Measurements from ENCODE around the gene TLE6. TPM values are rescaled to one million over a fixed set of nuclear protein-coding genes. Genes with fewer than 3 reads are reported as not detected.

The TLE6 gene
- total and polyA plus RNA-seq, 10 of the 15 experiments (the other 5 are each of a cell fraction or from before 2014, with no cell fraction given), result 2.7 to 13.8 (median 6.4) TPM

DNA sequence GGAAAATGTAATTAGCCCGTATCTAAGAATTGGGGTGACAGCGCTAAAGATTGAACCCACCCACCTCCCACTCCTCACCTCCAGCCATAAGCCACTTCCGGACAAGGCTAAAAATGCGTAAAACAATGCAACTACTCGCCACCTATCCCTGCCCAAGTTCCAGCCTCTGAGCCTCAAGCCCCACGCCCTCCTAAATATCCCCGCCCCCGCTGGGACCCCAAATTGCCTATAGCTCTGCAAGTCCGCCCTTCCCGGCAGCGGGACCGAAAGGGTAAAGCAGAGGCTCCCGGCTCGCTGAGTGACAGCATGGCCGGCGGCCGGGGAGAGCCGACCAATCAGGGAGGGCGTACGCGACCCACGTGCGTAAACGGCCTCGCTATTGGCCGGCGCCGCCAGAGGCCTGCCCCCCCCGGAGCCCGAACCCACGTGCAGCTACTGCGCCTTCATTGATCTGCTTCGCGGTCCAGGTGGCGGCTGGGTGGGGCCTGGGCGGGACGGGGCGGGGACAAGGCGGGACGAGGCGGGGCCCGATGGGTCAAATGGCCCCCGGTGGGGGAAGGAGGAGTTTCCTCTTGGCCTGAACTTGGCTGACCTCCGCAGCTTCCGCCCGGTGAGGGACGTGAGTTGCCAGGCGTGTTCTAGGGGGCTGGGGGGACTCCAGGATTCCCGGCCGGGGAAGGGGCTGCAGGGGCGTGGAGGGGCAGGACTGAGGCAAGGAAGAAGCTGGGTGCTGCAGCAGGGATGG, at the start of gene TLE6 (continued):
- peak; percentile 71; the same call in 1 of the 2 replicates for TF ChIP-seq GATAD2B (conservative IDR thresholded peaks at IDR 0.05; ENCODE audit: low read depth)
- TF ChIP-seq JUNB (IDR thresholded peaks at IDR 0.05), result no peak
- TF ChIP-seq EGR1 (IDR thresholded peaks at IDR 0.05; ENCODE audit: borderline replicate concordance in 1 of 2, low read depth in 2 of 2, low read length in 2 of 2), result peak in 1 of 2 experiments; percentile 20; a peak in 1 of 3 replicates
- 0 out of 2 replicates have a peak, but pooled peaks have one; percentile 8 for TF ChIP-seq RUNX3 (IDR thresholded peaks at IDR 0.05; ENCODE audit: low read length)
- TF ChIP-seq DPF2 (IDR thresholded peaks at IDR 0.05), result peak; percentile 88
- TF ChIP-seq, protein P1, sequence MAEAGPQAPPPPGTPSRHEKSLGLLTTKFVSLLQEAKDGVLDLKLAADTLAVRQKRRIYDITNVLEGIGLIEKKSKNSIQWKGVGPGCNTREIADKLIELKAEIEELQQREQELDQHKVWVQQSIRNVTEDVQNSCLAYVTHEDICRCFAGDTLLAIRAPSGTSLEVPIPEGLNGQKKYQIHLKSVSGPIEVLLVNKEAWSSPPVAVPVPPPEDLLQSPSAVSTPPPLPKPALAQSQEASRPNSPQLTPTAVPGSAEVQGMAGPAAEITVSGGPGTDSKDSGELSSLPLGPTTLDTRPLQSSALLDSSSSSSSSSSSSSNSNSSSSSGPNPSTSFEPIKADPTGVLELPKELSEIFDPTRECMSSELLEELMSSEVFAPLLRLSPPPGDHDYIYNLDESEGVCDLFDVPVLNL (IDR thresholded peaks at IDR 0.05; ENCODE audit: low read depth, low read length), result no peak
- TF ChIP-seq MEF2A (IDR thresholded peaks at IDR 0.05; ENCODE audit: insufficient read depth, low read depth, low read length), result no peak
- peak; percentile 90 for TF ChIP-seq MXI1 (IDR thresholded peaks at IDR 0.05; ENCODE audit: low read depth, low read length)
- no peak for TF ChIP-seq MTA3 (IDR thresholded peaks at IDR 0.05; ENCODE audit: borderline replicate concordance, low read length)
- no peak for TF ChIP-seq TCF3 (IDR thresholded peaks at IDR 0.05; ENCODE audit: borderline replicate concordance, insufficient read depth, low read depth, low read length)
- no peak for TF ChIP-seq KDM1A (IDR thresholded peaks at IDR 0.05; ENCODE audit: borderline replicate concordance)
- no peak for TF ChIP-seq SMARCA5 (IDR thresholded peaks at IDR 0.05)
- peak; percentile 44 for TF ChIP-seq FOS (IDR thresholded peaks at IDR 0.05; ENCODE audit: borderline replicate concordance, extremely low read depth, insufficient read length)
- TF ChIP-seq MTA2 (IDR thresholded peaks at IDR 0.05; ENCODE audit: low read depth), result no peak
- TF ChIP-seq, protein P2, sequence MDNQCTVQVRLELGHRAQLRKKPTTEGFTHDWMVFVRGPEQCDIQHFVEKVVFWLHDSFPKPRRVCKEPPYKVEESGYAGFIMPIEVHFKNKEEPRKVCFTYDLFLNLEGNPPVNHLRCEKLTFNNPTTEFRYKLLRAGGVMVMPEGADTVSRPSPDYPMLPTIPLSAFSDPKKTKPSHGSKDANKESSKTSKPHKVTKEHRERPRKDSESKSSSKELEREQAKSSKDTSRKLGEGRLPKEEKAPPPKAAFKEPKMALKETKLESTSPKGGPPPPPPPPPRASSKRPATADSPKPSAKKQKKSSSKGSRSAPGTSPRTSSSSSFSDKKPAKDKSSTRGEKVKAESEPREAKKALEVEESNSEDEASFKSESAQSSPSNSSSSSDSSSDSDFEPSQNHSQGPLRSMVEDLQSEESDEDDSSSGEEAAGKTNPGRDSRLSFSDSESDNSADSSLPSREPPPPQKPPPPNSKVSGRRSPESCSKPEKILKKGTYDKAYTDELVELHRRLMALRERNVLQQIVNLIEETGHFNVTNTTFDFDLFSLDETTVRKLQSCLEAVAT (IDR thresholded peaks at IDR 0.05), result no peak
- TF ChIP-seq POU2F2 (IDR thresholded peaks at IDR 0.05; ENCODE audit: borderline replicate concordance, low read depth, low read length), result no peak
- no peak for TF ChIP-seq KLF5 (IDR thresholded peaks at IDR 0.05; ENCODE audit: partially characterized antibody)
- TF ChIP-seq MYB (IDR thresholded peaks at IDR 0.05; ENCODE audit: borderline replicate concordance, low read depth, low read length), result no peak
- TF ChIP-seq, protein P3, sequence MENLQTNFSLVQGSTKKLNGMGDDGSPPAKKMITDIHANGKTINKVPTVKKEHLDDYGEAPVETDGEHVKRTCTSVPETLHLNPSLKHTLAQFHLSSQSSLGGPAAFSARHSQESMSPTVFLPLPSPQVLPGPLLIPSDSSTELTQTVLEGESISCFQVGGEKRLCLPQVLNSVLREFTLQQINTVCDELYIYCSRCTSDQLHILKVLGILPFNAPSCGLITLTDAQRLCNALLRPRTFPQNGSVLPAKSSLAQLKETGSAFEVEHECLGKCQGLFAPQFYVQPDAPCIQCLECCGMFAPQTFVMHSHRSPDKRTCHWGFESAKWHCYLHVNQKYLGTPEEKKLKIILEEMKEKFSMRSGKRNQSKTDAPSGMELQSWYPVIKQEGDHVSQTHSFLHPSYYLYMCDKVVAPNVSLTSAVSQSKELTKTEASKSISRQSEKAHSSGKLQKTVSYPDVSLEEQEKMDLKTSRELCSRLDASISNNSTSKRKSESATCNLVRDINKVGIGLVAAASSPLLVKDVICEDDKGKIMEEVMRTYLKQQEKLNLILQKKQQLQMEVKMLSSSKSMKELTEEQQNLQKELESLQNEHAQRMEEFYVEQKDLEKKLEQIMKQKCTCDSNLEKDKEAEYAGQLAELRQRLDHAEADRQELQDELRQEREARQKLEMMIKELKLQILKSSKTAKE (IDR thresholded peaks at IDR 0.05; ENCODE audit: low read depth, poor library complexity, severe bottlenecking), result no peak
- peak; percentile 93 for TF ChIP-seq SP1 (IDR thresholded peaks at IDR 0.05; ENCODE audit: low read depth, low read length)
- TF ChIP-seq HDAC2 (IDR thresholded peaks at IDR 0.05), result no peak
- no peak for TF ChIP-seq ETV6 (conservative IDR thresholded peaks at IDR 0.05 in 1 of 2, IDR thresholded peaks at IDR 0.05 in 1 of 2; ENCODE audit: borderline replicate concordance in 1 of 2, low read depth in 1 of 2)
- TF ChIP-seq IKZF1 (conservative IDR thresholded peaks at IDR 0.05), result no peak
- TF ChIP-seq, protein P4, sequence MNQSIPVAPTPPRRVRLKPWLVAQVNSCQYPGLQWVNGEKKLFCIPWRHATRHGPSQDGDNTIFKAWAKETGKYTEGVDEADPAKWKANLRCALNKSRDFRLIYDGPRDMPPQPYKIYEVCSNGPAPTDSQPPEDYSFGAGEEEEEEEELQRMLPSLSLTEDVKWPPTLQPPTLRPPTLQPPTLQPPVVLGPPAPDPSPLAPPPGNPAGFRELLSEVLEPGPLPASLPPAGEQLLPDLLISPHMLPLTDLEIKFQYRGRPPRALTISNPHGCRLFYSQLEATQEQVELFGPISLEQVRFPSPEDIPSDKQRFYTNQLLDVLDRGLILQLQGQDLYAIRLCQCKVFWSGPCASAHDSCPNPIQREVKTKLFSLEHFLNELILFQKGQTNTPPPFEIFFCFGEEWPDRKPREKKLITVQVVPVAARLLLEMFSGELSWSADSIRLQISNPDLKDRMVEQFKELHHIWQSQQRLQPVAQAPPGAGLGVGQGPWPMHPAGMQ (IDR thresholded peaks at IDR 0.05; ENCODE audit: borderline replicate concordance), result no peak

All from GM12878 (cell line).